NCI-H2171 (cell line): Measurements from ENCODE around the gene GBE1.

Source experiments
- DNase-seq: peaks from one replicate; lab custom pipeline; 2025; lab: John Stamatoyannopoulos, UW

Gene GBE1

GRCh38 chr3:81468391-81468790 is 293.1 kb downstream of the GBE1 start:
- no peak for DNase-seq

DNA sequence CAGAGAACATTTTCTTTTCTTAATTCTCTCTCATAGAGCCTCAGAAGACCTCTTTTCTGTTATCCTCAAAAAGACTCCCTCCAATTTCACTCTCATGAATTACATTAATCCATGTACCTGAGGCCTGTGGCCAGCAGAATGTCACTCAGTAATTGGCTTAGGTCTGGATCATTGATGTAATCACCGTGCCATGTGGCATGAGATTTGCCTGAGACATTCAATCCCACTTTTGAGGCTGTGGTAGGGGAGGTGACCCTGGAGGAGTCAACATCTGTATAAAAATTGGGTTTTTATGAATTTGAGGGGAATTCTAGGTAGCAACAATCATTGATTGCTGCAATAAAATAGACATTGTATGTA is 295.3 kb downstream of the GBE1 start:
- DNase-seq = no peak

DNA sequence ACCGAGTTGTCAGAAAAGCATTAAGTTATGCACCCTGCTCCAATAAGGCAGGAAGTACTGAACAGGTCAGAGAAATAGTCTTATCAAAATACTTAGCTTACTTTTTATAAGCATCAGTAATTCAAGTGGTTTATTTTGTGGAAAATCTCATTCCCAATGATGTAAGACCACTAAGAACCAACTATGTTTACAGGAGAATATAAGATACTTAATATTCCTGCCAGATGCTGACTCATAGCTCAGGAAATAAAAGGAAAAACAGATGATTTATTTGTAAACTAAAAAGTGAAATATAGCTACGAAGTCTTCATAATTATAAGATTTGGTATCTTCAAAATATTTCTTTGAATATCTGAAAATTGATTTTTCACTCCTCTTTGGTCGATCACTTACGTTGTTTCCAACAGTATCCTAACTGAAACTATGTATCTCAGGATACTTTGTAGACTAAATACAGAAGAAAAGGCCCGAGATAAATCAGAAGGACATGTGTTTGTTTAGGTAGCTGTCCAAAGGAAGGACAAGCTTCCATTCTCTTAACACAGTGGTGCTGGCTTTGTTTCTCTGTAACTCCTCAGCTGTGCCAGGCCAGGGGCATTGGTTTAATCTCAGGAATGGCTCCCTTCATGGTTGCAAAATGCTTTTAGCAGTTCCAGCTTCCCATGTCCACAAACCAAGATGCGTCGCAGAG is 295.8 kb downstream of the GBE1 start:
- no peak for DNase-seq

DNA sequence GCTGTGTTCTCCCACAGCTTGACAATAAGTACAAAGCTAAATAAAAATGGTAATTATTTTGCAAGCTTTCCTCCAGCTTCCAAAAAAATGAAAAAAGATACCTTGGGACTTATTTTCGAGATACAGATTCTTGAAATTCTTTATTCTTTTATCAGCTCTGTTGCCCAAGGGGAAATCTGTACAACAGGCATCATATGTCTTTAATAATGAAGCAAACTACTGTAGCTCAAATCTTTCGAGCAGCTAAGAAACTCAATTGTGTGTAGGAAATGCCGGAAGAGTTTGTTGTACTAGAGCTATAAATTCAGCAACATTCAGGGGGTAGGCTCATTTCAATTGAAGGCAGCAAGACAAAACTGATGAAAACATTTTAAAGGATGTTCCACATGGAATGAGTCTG is 297.7 kb downstream of the GBE1 start:
- DNase-seq = no peak

DNA sequence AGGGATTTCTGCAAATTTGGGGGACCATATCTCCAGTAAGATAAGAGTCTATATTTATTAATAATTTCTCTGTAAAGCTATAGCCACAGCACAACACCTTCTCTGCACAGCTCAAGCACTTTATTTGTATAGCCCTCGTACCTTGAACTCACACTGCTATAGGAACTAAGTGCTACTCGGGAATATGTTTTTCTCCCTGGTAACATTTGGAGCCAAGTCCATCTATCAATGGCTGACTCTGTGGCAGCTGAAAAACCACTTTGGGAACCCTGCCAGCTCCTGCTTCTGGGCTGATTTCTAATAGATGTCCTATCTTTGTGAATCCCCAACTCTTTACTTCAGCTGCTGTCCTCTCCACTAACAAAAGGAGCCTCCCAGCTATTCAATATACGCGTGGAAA is 298.5 kb downstream of the GBE1 start:
- no peak for DNase-seq

DNA sequence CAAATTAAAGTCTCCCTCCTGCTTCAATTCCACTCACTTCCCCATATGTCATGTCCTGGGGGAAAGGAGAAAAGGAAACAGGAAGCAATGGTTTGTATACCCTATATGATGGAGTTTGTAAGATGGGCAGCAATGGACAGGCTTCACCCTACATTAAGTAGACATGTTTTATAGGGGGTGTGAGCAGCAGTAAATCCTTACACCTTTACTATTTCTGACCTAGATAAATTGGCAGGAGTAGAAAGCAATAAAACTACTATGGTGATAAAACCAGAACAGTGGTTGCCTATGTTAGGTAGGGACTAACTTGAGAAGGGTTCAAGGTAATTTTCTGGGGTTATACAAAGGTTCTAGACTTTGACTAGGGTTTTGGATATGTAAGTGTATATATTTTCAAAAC is 301.7 kb downstream of the GBE1 start:
- DNase-seq = no peak

DNA sequence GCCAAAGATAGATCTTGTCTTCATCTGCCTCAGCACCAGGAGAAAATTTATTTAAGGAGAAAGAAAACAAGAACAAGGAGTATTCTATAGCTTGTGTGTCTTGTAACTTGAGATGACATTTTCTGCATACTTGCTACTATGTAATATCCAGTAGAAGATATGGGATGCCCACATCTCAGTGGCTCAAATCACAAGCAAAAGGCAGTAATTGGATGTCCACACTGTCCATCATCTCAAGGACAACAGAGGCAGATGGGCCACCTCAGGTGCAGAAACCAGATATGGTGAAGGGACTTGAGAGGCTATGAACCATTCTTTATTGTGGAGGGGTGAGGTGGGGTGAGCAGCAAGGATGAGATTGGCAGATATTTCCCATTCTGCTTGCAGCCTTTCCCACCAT is 309.0 kb downstream of the GBE1 start:
- no peak for DNase-seq

- no peak for DNase-seq
These were observed 309.8 kb downstream of the GBE1 start for GRCh38 chr3:81451611-81452010.

DNA sequence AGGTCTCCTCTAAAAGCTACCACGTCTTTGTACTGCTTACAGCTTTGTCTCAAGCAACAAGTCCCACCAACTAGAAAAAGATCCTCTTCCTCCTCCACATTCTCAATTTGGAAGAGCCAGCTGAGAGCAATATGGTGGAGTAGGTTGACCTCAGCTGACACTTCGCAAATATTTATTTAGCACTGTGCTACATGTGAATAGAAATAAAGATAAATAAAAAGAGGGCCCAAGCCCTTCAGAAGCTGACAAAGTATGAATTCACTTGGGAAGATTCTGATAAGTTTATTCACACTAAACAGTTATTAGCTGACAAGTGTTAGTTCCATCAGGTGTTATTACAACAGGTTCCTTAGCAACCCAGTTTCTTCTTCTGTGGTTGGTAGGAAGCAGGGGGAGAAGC is 310.3 kb downstream of the GBE1 start:
- DNase-seq = no peak

- no peak for DNase-seq
These were observed 314.6 kb downstream of the GBE1 start for GRCh38 chr3:81446806-81447205.

DNA sequence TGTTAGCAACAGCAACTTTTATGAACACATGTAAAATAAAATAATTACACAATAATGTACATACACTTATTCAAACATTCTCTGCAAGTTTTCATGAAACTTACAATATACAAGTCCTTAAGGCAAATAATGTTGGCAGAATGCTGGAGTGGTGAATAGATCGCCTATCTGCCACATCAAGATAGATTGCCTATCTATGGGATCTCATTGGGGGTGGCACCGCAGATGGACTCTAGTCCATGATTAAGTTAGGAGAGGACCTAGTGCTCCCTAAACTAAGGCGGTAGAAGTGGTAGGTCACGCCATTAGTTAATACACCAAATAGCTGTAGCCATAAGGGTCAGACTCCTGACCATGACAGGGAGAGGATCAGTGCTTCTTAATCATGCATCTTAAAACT is 315.7 kb downstream of the GBE1 start:
- no peak for DNase-seq

DNA sequence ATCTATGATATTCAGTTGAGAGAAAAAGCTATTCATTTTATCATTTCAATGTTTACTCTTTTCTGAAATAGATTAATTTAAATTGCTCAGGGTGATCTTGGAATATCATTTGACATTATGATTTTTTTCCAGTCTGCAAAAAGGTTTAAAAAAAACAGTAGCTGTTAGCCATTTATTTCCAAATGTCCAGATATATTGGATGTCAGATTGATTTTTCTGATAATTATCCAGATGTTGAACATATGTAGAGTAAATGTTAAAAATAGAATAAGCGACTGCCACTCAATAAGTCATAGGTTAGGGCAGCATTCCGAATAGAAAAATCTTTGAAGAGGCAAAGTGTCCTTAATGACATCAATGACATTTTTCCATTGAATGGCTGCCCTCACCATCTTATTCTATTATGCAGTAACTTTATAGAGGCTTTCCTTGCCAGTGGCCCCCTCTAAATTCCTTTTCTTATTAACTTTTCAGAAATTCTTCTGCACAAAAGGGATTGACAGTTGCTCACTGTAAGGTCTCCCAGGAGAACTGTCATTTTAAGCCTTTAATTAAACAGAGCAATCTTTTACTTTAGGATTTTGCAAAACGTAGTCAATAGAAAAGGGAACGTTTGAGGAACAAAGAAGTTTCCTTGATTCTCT is 316.5 kb downstream of the GBE1 start:
- no peak for DNase-seq

DNA sequence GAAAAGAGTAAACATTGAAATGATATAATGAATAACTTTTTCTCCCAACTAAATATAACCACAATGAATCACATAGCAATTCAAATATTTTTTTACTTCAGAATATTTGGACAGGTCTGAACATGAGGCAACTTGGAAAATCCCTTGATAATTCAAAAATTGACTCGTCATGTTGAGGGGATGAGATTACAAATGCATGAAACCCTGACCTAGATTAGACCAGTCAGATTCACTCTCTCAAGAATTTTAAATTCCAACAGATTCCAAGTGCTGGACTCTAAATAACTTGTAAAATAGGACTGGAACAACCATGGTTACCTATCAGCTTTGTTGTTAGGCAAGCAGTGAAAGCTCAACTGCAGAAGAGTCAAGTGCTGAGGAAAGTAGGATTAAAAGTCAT is 317.5 kb downstream of the GBE1 start:
- no peak for DNase-seq

DNA sequence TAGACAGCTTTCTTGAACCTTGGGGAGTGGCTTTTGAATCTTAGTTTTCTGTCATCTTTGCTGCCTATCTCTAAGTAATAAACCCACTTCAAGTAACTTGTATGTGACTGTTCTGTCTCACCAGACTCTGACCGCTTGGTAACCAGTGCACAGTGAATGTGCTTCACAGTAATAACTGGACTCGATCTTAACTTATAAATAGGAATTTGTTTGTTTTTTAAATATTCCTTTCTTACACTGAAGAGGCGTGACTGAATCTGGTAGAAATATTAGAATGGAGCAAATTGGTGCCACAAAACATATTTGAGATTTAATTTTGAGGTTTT is 318.0 kb downstream of the GBE1 start:
- DNase-seq = no peak

DNA sequence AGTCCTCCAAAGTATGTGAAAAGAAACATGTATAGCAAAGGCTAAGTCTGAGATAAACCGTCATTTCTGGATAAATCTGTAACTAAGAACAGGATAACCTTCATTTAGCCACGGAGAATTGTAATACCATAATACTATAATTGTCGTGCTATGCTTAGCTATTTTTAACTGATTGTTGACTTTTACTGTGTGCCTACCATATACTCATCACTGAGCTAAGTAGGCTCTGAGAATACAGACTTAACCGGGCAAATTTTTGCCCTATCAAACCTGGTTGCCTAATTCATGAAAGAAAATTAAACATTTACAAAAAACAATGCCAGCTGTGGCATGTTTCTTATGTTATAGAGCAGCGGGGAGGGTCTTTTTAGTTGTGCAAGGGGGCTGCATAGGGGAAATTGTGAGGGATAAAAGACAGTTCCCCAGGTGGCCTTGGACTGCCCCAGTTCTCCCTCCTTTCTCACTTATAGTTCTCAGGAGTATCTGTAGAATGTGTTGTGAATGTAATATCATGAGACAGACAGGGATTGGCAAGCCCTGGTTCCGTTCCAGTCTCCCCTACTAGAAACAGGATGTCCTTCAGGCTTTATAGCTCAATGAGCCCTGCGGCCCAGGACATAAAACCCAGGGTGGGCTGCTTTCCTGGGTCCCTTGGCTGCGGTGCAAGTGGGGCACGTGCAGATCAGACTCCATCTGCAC is 318.5 kb downstream of the GBE1 start:
- no peak for DNase-seq

- DNase-seq = no peak
These were observed 320.8 kb downstream of the GBE1 start for GRCh38 chr3:81440661-81441060.
